GM12892 (cell line): ENCODE results near the gene CDK16.

Source experiments
- POLR2A ChIP-seq: IDR thresholded peaks from 2 replicates; pipeline ENCODE4 v1.6.1; 2011; ENCODE audit warnings: low read depth, low read length, control low read depth
- POLR2AphosphoS5 ChIP-seq: IDR thresholded peaks from 2 replicates; pipeline ENCODE4 v1.6.1; 2011; ENCODE audit warnings: low read depth, low read length, control low read depth

DNA sequence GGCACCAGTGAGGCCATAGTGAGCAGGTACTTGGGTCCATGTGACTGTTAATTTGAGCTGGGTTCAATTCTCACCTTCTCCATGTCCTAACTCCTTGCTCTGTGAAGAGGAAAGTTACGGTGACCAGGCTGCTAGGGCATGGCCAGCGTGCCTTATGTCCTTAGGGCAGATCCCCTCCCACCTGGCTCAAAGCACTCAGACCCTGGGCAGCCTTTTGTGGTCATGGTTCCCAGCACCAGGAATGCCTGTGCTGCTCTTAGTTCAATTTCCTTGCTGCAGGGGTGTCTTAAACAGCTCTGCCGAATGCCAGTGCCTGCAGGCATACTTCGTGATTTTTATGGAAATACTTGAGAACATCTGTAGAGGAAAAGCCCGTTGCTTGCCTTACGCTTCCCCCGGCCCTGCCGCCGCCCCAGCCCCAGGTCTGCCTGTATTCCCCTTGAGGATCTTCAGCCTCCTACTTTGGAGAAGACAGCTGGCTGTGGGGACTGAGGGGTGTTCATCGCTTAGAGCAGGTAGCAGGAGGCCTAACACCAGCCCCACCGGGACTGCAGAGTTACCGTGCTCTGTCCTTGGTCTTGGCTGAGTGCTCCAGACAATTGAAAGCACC is 3.1 kb upstream of the CDK16 start:
- no peak for TF ChIP-seq POLR2AphosphoS5
- TF ChIP-seq POLR2A: no peak; the same call in 1 of the 2 replicates
